D721Med (cell line): ENCODE data around the gene CHADL.
"Not testable (repeated sequence)": the region's sequence is repeated elsewhere in the genome, so short reads cannot be mapped to it uniquely, and the experiment has no call there.

Experiments used
- DNase-seq: peaks from one replicate; pipeline ENCODE4 v3.0.0; 2011; ENCODE audit warnings: low spot score; ENCODE audit not compliant: insufficient read length
- FAIRE-seq: peaks from 2 replicates; lab custom pipeline; 2011; peaks lifted over from hg19 to GRCh38; lab: Jason Lieb, UNC
- TF ChIP-seq, protein P1 (sequence below): IDR thresholded peaks from 2 replicates; pipeline ENCODE4 v1.5.1; 2012; ENCODE audit warnings: mild to moderate bottlenecking, control low read depth; ENCODE audit not compliant: insufficient read depth; ENCODE audit errors: missing control alignments

CHADL gene

GRCh38 chr22:41264408-41264941 lies 23.7 kb upstream of the CHADL start:
- TF ChIP-seq, protein P1, sequence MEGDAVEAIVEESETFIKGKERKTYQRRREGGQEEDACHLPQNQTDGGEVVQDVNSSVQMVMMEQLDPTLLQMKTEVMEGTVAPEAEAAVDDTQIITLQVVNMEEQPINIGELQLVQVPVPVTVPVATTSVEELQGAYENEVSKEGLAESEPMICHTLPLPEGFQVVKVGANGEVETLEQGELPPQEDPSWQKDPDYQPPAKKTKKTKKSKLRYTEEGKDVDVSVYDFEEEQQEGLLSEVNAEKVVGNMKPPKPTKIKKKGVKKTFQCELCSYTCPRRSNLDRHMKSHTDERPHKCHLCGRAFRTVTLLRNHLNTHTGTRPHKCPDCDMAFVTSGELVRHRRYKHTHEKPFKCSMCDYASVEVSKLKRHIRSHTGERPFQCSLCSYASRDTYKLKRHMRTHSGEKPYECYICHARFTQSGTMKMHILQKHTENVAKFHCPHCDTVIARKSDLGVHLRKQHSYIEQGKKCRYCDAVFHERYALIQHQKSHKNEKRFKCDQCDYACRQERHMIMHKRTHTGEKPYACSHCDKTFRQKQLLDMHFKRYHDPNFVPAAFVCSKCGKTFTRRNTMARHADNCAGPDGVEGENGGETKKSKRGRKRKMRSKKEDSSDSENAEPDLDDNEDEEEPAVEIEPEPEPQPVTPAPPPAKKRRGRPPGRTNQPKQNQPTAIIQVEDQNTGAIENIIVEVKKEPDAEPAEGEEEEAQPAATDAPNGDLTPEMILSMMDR: no peak
- FAIRE-seq (no peak), DNase-seq (no peak)

DNA sequence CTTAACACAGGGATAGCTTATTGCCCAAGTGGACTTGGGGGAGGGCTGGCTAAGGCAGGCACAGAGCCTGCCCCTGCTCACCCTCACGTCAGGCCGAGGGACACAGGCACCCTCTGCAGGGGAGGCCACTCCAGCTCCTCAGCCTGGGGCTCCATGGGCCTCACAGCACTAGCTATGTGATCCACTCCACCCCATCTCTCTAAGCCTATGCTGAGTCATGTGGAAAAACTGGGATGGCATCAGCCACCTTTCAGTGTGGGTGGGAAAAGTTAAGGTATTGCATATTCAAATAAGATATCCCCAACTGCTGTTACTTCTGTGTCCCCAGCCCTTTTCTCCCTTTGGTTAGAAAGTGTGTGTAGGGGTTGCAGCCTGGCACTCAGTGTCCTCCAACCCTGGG lies 23.0 kb upstream of the CHADL start:
- TF ChIP-seq, protein P1: no peak
- FAIRE-seq: no peak

GRCh38 chr22:41262250-41262765 lies 21.6 kb upstream of the CHADL start:
- TF ChIP-seq, protein P1: no peak
- DNase-seq: no peak
- no peak for FAIRE-seq

More for the DNA sequence above, 23.0 kb upstream of the CHADL start:
- no peak for DNase-seq

DNA sequence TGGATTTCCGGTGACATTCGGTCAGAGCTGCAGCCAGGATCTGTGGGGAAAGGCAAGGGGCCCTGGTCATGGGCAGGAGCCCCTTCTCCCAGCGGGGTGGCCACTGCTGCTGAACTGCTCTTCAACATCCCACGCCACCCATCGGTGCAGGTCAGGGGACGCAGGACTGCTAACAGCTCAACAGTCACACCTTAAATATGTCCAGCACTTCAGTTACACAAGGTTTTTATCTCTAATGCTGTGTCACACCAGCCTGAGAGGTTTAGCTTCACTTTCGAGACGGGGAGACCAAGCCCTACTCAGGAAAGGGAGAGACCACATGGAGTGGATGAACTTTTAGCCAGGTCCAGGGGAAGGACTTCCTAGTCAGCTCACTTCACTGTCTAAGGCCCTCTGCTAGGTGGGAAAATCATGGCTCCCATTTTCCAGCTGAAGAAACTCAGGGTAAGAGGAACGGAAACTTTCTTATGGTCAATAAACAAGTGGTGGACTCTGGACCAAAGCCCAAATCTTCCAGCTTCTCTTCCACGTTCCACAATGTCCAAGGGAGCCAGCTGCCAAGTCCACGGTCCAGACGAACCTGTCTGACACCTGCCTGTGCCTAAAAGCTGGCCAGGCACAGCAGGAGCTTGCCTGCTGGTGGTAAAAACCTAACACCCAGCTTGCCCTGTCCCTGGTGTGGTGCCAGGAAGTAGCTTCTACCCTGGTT lies 21.0 kb upstream of the CHADL start:
- no peak for DNase-seq
- FAIRE-seq: no peak

DNA sequence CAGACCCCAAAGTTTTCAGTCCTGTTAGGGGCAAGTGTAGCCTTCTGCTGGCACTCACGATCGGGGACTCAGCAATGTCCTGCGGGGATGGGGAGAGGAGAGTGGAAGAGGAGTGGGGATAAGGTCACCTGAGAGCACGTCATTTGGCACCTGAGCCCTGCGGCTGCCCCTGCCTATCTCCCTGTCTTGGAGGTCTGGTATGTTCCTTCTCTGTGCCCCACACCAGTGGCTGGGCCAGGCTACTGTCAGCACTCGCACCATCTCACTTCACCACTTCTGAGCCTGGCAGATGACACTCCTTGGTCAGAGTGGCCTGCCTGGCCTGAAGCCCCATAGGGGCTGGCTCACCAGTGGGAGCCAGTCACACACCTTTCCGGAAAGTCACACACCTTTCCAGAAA lies 20.1 kb upstream of the CHADL start:
- no peak for FAIRE-seq
- TF ChIP-seq, protein P1: no peak
- DNase-seq: no peak

More for the DNA sequence above, 21.0 kb upstream of the CHADL start:
- TF ChIP-seq, protein P1: no peak

DNA sequence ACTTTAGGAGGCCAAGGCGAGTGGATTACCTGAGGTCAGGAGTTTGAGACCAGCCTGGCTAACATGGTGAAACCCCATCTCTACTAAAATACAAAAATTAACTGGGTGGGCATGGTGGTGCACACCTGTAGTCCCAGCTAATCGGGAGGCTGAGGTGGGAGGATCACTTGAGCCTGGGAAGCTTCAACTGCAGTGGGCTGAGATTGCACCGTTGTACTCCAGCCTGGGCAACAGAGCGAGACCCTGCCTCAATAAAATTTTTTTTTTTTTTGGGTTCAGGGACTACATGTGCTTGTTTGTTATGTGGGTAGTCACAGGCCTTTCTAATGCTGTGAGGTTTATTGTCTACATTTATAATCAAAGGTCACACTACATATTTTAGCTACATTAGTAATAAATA lies 19.0 kb upstream of the CHADL start:
- not testable (repeated sequence) for FAIRE-seq, DNase-seq

DNA sequence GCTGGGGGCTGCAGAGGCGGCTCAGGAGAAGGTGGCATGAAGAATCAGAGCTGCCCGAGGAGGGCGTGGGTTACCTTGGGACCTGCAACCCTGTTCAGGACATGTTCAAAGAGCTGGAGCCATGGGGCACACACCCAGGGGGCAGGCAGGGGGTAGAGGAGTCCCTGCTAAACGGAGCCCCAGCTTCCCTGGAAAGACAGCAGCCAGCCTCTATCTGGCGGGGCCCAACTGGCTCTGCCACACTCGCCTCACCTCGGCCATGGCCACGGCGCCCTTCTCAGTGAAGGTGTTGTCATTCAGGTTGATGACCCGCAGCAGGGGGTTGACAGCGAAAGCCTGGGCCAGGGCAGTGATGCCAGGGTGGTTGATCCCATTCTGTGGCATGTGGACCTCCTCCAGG lies 17.0 kb upstream of the CHADL start:
- FAIRE-seq (no peak), DNase-seq (no peak)
- TF ChIP-seq, protein P1: no peak
